ENCODE measurements around the gene DCAF11.

The DCAF11 gene

GRCh38 chr14:24074625-24075484, 39.7 kb upstream of the DCAF11 start:
- no peak overlapping the region for H3K4me3 ChIP-seq (replicated peaks in 1 of 2; ENCODE audit: low read depth in 2 of 2, low read length in 2 of 2)
- TF ChIP-seq CTCF (IDR thresholded peaks at IDR 0.05; ENCODE audit: low read depth, low read length): no peak
- no peak for DNase-seq (ENCODE audit: low read depth in 2 of 2)

GRCh38 chr14:24075485-24076301, 38.9 kb upstream of the DCAF11 start:
- H3K4me3 ChIP-seq (replicated peaks in 1 of 2; ENCODE audit: low read depth in 2 of 2, low read length in 2 of 2): no peak overlapping the region
- no peak for DNase-seq (ENCODE audit: low read depth in 2 of 2)
- TF ChIP-seq CTCF (IDR thresholded peaks at IDR 0.05; ENCODE audit: low read depth, low read length): no peak

DNA sequence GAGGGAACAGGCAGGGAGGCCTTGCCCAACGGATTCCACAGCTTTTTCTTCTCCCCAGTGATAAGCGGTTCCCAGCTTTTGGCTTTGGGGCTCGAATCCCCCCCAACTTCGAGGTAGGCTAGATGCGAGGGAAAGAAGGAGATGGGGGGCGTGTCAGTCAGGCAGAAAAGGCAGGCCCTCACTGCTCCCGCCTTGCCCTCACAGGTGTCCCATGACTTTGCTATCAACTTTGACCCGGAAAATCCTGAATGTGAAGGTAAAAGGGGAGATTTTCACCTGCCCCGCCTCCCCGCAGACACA, 38.3 kb upstream of the DCAF11 start:
- TF ChIP-seq CTCF (IDR thresholded peaks at IDR 0.05; ENCODE audit: low read depth, low read length): no peak
- no peak for DNase-seq (ENCODE audit: low read depth in 2 of 2)
- H3K4me3 ChIP-seq (replicated peaks in 1 of 2; ENCODE audit: low read depth in 2 of 2, low read length in 2 of 2): no peak overlapping the region

GRCh38 chr14:24077086-24077485, 37.5 kb upstream of the DCAF11 start:
- no peak for DNase-seq (ENCODE audit: low read depth in 2 of 2)
- no peak overlapping the region for H3K4me3 ChIP-seq (replicated peaks in 1 of 2; ENCODE audit: low read depth in 2 of 2, low read length in 2 of 2)
- TF ChIP-seq CTCF (IDR thresholded peaks at IDR 0.05; ENCODE audit: low read depth, low read length): no peak

DNA sequence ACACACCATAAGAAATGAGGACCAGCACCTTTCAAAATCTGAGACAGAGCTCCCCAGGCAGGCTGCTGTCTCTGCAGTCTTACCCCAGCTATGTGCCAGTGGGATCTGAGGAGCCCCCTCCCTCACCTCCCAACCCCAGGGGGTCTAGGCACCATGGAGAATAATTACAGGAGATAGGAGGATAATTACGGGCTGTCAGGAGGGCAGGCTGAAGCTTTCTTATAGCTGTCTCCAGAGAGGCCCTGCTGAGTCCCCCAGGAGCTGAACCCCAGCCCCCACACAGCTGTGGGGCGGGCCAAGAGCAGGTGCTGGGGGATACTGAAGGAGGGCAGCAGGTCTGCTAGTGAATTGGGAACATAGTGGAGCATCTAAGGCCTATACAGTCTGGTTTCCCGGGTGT, 36.4 kb upstream of the DCAF11 start:
- H3K4me3 ChIP-seq (replicated peaks in 1 of 2; ENCODE audit: low read depth in 2 of 2, low read length in 2 of 2): no peak overlapping the region
- DNase-seq (ENCODE audit: low read depth in 2 of 2): no peak
- no peak for TF ChIP-seq CTCF (IDR thresholded peaks at IDR 0.05; ENCODE audit: low read depth, low read length)

DNA sequence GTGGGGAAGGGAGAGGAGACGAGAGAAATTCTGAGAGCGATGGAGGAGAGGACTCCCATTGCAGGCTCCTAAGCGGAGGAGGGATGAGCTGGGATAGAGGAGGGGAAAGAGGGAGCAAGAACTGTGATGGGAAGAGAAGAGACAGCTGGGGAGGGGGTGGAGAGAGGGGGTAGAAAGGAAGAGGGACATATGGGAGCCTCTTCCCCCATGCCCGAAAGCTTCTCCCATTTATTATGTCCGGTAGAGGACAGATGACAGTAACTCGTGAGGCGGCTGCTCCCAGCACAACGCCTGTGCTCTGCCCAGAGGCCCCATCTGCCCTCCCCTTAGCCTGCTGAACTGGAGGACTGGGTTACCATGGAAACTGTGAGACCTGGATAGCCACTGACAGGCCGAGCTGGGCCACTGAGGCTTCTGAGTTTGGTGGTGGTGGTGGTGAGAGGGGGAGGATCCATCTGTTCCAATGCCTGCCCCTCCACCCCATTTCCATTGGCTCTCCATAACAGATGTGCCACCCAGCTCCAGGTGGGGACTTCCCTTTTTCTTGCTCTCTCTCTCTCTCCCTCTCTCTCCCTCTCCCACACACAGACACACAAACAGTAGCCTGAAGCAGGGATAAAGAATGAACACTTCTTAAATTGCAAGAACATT, 35.0 kb upstream of the DCAF11 start:
- DNase-seq (ENCODE audit: low read depth in 2 of 2): no peak
- H3K4me3 ChIP-seq (replicated peaks in 1 of 2; ENCODE audit: low read depth in 2 of 2, low read length in 2 of 2): no peak overlapping the region
- TF ChIP-seq CTCF (IDR thresholded peaks at IDR 0.05; ENCODE audit: low read depth, low read length): no peak

All from cardiac fibroblast (primary cell).